Mucosa of rectum (tissue), 2 donors: ENCODE results near the gene SERPINB8.

Source experiments
- H3K27ac ChIP-seq, 2 donors: one replicate each; pipeline ENCODE4 v1.7.0; 2013; ENCODE audit warnings: inconsistent platforms in 2 of 2, low read depth in 2 of 2, low read length in 2 of 2
- H3K27me3 ChIP-seq, 2 donors: one replicate each; pipeline ENCODE4 v1.7.0; 2013; ENCODE audit warnings: low read length in 2 of 2; ENCODE audit not compliant: control insufficient read depth in 2 of 2, insufficient read depth in 2 of 2
- H3K36me3 ChIP-seq, 2 donors: one replicate each; pipeline ENCODE4 v1.7.0; 2013; ENCODE audit warnings: low read length in 2 of 2; ENCODE audit not compliant: control insufficient read depth in 2 of 2, insufficient read depth in 2 of 2
- H3K4me1 ChIP-seq, 2 donors: one replicate each; pipeline ENCODE4 v1.7.0; 2013; ENCODE audit warnings: low read length in 2 of 2, mild to moderate bottlenecking in 1 of 2; ENCODE audit not compliant: control insufficient read depth in 2 of 2, insufficient read depth in 2 of 2
- H3K4me3 ChIP-seq, 2 donors: one replicate each; pipeline ENCODE4 v1.7.0; 2013; ENCODE audit warnings: low read length in 2 of 2
- H3K9ac ChIP-seq, 2 donors: one replicate each; pipeline ENCODE4 v1.7.0; 2013; ENCODE audit warnings: low read length in 2 of 2, low read depth in 1 of 2, mild to moderate bottlenecking in 1 of 2
- H3K9me3 ChIP-seq, 2 donors: one replicate each; pipeline ENCODE4 v1.7.0; 2013; ENCODE audit warnings: low read length in 2 of 2; ENCODE audit not compliant: control insufficient read depth in 2 of 2
- donor health status: healthy.
- donor health status: Normal muscosa, but diverticular disease.

The SERPINB8 gene

DNA sequence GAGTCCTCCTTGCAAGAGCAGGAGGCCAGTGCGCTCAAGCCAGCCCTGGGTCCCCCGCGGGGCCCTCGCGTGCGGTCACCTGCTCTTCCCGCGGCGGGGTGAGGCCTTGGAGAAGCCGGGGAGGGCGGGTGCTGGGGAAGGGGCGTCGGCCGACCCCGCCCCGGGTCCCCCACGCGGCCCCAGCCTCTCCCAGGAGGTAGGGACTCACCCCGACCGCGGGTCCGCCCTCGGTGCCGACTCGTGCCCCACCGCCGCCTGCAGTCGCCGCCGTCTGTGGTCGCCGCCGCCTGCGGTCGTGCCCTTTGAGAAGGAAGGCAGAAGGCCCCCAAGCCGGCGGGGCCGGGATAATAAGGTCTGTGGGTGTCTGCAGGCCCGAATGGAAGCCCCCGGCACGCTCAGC lies 32.7 kb downstream of the SERPINB8 start:
- no peak overlapping the region for H3K4me3 ChIP-seq
- no peak overlapping the region for H3K9ac ChIP-seq
- no peak overlapping the region for H3K27ac ChIP-seq
- H3K9me3 ChIP-seq, result no peaks in the 10 kb centered on the region
- no peaks in the 10 kb centered on the region for H3K4me1 ChIP-seq
- no peaks in the 10 kb centered on the region for H3K36me3 ChIP-seq
- H3K27me3 ChIP-seq, result no peaks in the 10 kb centered on the region

DNA sequence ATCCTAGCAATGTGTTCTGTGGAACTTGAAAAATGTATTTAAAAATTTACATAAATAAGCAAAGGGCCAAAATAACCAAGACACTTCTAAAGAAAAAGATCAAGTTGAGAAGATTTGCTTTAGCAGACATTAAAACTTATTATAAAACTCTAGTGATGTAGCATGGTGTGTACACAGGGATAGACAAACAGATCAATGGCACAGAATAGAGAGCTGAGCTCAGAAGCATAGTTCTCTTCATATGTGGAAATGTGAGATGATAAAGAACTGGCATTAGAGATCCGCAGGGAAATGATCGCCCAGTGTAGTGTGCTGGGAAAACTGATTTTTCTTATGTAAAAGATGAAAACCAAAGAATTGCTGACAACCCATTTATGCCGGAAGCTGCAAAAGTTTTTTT lies 39.4 kb downstream of the SERPINB8 start:
- Histone ChIP-seq H3K36me3 (no peaks in the 10 kb centered on the region), H3K4me3 (no peak overlapping the region), H3K9ac (no peak overlapping the region), H3K27ac (no peak overlapping the region), H3K4me1 (no peaks in the 10 kb centered on the region), H3K9me3 (no peaks in the 10 kb centered on the region), H3K27me3 (no peaks in the 10 kb centered on the region)

DNA sequence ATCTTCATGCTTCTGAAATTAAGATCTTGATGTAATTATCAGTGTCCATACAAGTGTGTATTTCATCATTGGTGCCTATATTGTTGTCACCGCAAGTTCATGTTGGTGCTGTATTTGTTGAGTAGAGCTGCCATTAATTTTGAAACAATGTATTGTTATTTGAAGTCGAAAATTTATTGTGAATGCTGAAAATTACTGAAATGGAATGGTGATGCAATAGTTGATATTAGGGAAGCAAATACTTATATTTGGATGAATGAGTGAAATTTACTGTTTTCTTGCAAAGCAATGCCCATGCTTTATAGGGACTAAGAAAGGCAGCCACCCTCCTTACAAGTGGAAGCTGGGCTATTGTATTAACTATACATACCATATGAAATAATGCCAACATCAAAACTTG lies 41.6 kb downstream of the SERPINB8 start:
- Histone ChIP-seq H3K9ac (no peak overlapping the region), H3K27ac (no peak overlapping the region), H3K4me1 (no peaks in the 10 kb centered on the region), H3K4me3 (no peak overlapping the region), H3K9me3 (no peaks in the 10 kb centered on the region), H3K27me3 (no peaks in the 10 kb centered on the region), H3K36me3 (no peaks in the 10 kb centered on the region)

DNA sequence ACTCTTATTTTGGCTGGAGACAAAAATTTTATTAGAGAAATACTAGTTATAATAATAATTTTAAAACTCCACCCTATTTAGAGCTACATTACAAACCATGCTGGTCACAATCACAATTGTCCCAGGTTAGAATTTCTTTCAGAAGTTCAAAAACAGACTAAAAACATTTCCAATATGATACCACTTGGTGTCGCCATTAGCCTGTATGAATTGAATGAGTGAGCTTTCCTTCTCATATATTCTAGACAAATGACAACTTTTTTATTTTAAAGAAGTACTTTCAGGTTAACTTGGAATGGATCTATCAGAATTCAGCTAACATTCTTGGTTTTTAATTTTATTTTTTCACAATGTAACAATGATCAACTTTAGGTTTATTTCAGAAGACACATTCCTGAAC lies 48.0 kb downstream of the SERPINB8 start:
- no peak overlapping the region for H3K4me3 ChIP-seq
- H3K9me3 ChIP-seq, result no peaks in the 10 kb centered on the region

DNA sequence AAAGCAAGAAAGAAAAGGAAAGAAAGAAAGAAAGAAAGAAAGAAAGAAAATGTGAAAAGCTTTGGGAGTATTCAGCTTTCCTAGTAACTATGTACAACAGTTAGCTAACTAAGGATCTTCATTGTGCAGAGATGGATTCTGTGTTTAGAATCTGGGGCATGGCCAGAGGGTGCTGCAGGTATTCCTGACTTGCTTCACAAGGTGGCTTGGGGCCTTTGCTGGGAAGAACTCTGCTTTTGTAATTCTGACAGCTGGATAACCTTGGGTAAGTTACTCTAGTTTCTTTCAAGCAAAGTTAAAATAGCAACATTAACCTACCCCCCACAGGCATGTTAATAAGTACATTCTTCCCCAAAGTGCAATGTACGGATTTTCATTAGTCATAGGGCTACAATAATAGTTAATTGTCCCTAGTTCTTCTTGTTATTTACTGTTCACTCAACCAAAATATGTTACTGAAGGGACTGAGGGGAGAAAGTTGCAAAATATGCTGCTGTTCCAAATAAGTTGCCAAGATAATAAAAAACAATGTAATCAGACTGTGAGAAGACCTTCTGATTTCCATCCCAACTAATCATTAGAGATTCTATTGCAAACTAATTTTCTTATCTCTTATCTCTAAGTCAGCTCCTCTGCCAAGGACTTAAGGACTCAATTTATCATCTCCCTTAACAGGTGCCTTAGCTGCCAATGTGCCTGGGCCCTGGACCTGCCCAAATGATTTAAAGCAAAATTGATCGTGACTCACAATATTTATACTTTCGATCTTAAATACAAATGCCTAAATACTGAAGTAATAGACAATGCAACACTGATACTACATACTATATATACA lies 50.3 kb downstream of the SERPINB8 start:
- Histone ChIP-seq H3K27me3 (no peaks in the 10 kb centered on the region), H3K9me3 (no peaks in the 10 kb centered on the region), H3K4me3 (no peak overlapping the region), H3K9ac (no peak overlapping the region), H3K27ac (no peak overlapping the region), H3K4me1 (no peaks in the 10 kb centered on the region), H3K36me3 (no peaks in the 10 kb centered on the region)

More for the DNA sequence above, 48.0 kb downstream of the SERPINB8 start:
- Histone ChIP-seq H3K9ac (no peak overlapping the region), H3K36me3 (no peaks in the 10 kb centered on the region), H3K4me1 (no peaks in the 10 kb centered on the region), H3K27me3 (no peaks in the 10 kb centered on the region), H3K27ac (no peak overlapping the region)

DNA sequence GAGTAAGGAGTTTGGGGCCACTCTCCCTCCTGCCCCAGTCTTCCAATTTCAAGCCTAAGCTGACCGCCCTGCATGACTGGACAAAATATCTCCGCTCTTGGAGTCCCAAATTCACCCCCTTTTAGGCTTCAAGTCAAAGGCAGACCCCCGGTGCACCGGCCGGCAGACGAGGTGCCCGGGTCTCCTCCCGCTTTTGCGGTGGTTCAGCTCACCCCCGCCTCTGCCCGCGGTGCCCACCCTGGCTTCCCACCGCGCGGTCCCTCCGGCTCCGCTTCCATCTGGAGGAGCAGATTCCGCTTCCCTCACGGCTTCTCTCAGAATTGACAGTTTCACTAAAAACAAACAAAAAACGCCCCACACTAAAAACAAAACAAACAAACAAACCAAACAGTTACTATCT lies 56.5 kb downstream of the SERPINB8 start:
- no peaks in the 10 kb centered on the region for H3K4me1 ChIP-seq
- H3K9ac ChIP-seq, result no peak overlapping the region
- H3K27ac ChIP-seq, result no peak overlapping the region
- H3K4me3 ChIP-seq, result no peak overlapping the region
- H3K36me3 ChIP-seq, result no peaks in the 10 kb centered on the region
- H3K27me3 ChIP-seq, result no peaks in the 10 kb centered on the region
- no peaks in the 10 kb centered on the region for H3K9me3 ChIP-seq

DNA sequence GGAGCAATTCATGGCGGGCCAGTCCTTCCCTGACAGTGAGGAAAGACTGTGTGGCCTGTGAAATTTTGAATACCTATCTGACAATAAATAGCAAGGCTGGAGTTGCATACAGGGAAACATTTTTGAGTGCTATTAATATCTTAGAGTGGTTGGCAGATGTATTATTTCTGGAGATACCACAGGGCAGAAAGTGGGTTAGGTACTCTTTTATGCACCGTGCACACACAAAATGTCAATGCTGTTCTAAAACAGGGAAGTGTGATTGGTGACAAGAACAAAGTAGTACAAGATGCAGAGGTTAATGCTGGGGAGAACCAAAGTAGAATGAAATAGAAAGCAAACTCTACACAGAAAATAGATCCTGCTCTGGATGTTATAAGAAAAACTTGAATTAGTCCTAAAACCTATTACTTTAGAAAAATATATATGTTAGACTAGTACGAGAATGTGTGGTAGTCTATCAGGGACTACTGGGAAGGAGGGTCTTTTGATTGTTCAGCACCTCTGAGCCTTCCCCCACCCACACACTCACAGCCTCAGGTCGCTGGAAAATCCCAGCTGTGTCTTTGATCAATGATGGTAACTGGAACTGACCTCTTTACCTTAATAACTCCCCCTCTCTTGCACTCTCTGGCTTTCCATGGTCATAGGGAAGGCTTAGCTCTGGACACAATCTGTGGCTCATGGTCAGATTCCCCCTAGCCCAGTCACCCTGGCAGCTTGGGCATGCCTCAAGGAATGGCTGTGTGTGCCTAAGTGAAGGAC lies 58.2 kb downstream of the SERPINB8 start:
- no peaks in the 10 kb centered on the region for H3K27me3 ChIP-seq
- no peak overlapping the region for H3K4me3 ChIP-seq
- no peak overlapping the region for H3K27ac ChIP-seq
- H3K9ac ChIP-seq, result no peak overlapping the region
- no peaks in the 10 kb centered on the region for H3K36me3 ChIP-seq
- no peaks in the 10 kb centered on the region for H3K9me3 ChIP-seq
- H3K4me1 ChIP-seq, result no peaks in the 10 kb centered on the region

DNA sequence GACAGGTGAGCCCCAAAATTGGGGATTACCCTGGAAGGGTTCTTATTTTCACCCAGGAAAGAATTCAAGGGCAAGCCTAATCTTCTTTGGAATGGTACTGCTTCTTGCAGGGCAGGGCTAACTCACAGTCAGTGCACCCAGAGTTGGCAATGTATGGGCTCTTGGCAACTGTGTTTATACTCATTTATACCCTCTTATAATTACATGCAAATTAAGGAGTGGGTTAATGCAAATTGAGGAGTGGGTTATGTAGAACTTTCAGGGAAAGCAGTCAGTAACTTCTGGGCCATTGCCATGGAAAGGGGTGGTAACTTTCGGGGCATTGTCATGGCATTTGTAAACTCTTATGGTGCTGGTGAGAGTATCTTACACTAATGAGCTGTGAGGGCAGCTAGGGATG lies 59.2 kb downstream of the SERPINB8 start:
- Histone ChIP-seq H3K9me3 (no peaks in the 10 kb centered on the region), H3K27me3 (no peaks in the 10 kb centered on the region), H3K27ac (no peak overlapping the region), H3K4me1 (no peaks in the 10 kb centered on the region), H3K4me3 (no peak overlapping the region), H3K36me3 (no peaks in the 10 kb centered on the region), H3K9ac (no peak overlapping the region)

DNA sequence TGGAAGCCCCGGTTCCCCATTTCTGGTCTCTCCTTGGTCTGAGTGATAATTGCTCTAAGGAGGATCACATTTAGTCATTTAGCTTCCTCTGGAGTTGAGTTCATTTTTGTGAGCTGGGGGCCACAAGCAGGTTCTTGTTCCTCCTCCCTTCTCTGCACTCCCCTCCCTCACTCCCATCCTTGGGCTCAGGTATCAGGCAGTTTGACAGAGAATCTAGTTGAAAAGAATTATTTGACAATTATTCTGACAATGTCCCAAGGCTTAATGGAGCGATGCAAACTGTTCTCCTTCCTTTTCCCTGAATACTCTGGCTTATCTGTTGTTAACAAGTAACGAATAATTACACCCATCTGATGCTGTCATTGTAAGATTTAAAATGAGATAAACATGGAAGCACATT lies 61.5 kb downstream of the SERPINB8 start:
- Histone ChIP-seq H3K9me3 (no peaks in the 10 kb centered on the region), H3K9ac (no peak overlapping the region)

DNA sequence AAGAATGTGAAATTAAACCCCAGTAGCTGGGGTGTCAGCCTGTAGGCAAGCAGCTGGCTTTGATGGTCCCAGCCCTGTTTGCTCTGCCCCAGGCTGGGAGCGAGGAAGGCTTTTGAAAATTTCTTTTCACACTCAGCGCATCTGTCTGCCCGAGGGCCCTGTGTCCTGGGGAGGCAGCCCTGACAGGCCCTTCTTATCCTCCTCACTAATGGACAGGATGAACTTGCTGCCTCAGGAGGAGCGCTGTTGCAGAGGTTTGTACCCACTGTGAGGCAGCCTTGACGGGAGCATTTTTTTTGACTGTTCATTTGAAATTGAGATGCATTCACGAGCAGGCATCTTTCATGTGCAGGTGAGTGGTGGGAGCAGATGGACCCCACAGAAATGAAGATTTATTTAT lies 62.4 kb downstream of the SERPINB8 start:
- no peak overlapping the region for H3K27ac ChIP-seq
- H3K9ac ChIP-seq, result no peak overlapping the region
- H3K4me1 ChIP-seq, result no peaks in the 10 kb centered on the region
- H3K27me3 ChIP-seq, result no peaks in the 10 kb centered on the region
- no peaks in the 10 kb centered on the region for H3K9me3 ChIP-seq
- H3K4me3 ChIP-seq, result no peak overlapping the region
- H3K36me3 ChIP-seq, result no peaks in the 10 kb centered on the region

More for the DNA sequence above, 61.5 kb downstream of the SERPINB8 start:
- Histone ChIP-seq H3K27me3 (no peaks in the 10 kb centered on the region), H3K36me3 (no peaks in the 10 kb centered on the region), H3K4me1 (no peaks in the 10 kb centered on the region), H3K4me3 (no peak overlapping the region), H3K27ac (no peak overlapping the region)
